HG03571 (cell line): Measurements from ENCODE around the gene PAK6.

ENCODE experiments used
- ATAC-seq: cut with Tn5 transposase; IDR thresholded peaks from one replicate; pipeline ENCODE4 v1.9.1; 2021; ENCODE audit not compliant: unreplicated experiment

Gene PAK6

GRCh38 chr15:40241269-40242212 is 2.7 kb downstream of the PAK6 start:
- no peak for ATAC-seq

DNA sequence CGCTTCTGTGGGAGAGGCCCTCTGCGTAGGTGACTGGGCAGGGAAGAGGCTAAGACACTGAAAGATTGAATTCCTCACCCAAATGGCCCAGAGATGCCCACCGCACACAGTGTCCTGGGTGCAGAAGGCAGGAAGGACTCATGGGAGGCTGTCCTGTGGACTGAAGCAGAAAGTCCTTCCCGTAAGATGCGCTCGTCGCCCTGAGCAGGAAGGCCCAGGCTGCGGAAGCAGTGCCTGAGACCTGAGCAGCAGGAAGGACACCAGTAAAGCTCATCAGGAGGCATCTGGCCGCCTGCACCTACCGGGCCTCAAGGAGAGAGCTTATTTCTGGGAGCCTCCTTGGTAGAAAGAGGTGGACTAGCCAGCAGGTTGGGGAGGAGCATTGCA is 3.3 kb downstream of the PAK6 start:
- no peak for ATAC-seq

- ATAC-seq: no peak
Measured at GRCh38 chr15:40242601-40243000, 3.7 kb downstream of the PAK6 start.

GRCh38 chr15:40243126-40243810 is 4.4 kb downstream of the PAK6 start:
- no peak for ATAC-seq

GRCh38 chr15:40244961-40245523 is 6.2 kb downstream of the PAK6 start:
- ATAC-seq: no peak

DNA sequence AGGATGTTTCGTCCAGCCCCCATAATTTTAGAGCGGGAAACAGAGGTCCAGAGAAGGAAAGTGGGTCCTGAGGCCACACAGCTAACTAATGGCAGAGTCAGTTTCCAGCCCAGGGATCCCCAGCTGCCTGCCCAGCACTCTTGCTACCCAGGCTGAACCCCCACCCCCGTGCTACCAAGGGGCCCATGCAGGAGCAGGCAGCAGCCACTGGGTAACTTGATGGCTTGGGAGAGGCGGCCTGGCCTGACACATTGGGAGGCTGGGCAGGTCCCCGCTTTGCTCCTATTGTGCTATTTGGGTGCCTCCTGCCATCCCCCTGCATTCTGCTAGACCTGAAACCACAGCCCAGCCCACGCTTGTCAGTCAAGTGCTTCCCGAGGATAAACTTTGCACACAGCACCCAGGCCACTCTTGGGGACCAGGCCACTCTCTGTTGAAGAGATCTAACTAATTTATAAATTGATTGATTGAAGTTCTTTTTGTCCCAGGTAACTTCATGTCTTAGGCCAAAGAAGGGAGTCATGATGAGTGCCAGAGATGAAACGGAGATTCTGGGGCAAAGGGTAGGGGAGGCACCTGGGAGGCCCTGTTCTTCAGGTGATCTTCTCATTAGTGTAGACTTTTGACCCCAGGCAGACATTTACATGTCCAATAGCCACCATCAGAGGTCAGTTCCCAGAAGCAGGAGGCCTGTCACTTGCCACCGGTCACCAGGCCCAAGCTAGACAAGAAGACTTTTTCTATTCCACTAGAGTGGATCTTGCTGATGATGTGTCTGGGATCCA is 7.0 kb downstream of the PAK6 start:
- no peak for ATAC-seq

DNA sequence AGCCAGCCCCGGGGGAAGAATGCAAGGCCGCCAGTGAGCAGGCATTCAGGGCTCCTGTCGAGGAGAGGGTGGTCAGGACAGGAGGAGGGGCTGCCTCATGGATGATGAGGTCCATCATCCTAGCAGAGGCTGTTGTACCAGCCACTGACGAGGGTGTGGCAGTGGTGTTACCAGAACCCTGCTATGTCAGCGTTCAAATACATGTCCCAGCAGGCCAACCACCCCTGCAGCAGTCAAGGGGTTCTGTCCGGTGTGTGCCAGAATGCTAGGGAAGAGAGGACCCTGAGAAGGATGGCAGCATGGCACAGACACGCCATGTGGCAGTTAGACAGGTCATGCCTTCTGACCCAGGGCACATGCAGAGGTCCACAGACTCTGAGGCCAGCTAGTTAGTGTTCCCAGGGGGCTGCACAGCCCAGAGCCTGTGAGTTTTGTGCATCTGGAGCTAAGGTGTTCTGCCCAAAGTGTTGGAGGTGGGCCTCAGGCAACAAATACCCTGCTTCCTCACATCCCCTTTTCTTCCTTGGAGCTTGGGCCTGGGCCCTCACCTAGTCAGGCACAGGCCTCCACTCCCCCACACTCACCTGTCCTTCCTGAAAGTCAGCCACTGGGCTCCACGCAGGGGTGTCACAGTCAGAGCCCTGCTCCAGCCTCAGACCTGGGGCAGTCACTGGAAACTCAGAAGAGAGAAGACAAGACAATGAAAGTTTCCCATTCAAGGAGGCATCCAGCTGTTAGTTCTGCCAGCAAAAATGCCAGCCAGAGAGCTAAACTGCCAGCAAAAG is 7.8 kb downstream of the PAK6 start:
- ATAC-seq: no peak

DNA sequence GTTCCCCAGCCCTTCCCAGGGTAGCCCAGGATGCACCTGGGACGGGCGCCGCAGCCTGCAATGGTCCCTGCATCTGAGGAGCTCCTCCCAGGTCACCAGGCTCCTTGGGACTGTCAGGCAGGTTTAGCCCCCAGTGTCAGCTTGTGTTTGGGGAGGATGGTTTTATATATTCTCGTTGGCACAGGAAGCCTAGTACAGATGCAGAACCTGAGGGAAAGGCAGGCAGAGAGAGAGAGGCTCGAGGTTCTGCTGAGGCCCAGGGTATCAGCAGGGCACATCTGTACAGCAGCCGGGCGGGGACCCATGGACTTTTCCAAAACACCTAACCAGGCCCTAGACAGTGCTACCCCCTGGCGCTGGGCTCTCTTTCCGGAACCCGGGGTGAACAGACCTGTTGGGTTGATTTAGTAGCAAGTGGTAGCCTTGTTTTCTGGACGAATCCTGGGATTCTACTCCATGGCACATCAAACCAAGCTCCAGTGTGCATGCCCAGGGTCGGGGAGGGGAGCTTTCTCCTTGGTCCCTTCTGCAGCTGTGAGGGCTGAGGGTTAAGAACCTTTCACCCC is 8.6 kb downstream of the PAK6 start:
- no peak for ATAC-seq

DNA sequence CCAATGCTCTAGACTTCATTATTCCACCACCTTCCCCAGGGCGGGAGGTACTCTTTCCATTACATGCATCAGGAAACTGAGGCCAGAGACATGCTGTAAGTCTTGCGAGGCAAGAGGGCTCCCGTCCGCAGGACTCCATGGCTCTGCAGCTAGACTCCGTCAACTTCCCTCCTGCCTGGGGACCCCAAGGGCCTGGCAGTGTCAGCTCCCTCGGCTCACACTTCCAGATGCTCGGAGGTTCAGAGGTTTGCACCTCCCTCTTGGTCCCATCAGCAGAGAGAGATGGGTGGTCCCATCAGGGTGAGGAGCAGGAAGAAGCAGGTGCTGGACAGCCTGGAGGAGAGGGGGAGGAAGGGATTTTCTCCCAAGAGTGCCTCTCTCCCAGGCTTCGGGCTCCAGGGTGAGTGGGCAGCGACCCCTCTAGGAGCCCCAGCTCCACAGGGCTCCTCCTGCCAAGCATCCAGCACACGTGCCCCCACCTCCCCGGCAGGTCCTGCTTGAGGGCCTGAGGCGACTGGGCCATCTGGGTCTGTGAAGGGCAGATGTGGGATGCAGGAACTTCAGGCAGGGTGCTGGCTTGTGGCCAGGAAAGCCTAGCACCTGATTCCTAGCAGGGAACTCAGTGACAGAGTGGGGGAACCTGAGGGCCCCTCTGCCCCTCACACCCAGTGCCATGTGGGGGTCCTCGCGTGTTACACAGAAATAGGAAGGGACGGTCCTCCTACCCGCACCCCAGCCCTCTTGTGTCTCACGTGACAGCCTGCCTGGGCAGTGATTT is 9.3 kb downstream of the PAK6 start:
- no peak for ATAC-seq

DNA sequence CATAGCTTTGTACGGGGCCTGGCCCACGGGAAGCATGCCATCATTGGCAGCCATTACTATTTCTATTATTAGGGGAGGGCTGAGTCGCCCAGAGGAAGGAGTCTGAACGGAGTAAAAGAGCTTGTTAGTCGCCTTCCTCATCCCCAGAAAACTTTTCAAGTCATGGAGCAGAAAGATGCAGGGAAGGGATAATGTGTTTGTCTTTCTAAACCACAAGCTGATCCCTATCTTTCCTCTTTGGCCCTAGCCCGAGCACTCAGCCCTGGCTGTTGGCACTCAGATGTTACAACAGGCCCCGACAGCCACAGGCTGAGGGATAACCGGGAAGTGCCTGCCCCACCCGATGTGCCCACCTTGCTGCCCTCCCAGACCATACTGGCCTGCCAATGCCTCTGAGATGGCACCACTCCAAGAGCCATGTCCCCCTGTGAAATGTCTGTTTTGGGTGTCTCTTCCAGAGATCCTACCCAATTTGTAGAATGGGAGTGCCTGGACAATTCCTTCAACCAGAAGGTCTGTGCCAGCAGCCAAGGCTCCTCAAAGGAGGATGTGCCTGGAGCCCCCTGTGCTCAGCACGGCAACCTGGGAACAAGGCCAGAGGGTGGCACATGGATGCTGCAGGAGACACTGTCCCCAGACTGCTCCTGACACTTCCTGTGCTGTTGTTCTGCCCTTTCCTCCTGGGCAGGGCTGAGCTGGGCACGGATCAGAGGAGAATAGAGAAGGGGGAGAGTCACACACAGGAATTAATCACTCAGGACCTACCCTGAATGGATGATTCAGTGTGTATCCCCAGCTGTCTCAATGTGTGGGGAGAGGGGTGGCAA is 10.8 kb downstream of the PAK6 start:
- no peak for ATAC-seq

- no peak for ATAC-seq
Measured at GRCh38 chr15:40250304-40250656, 11.4 kb downstream of the PAK6 start.

DNA sequence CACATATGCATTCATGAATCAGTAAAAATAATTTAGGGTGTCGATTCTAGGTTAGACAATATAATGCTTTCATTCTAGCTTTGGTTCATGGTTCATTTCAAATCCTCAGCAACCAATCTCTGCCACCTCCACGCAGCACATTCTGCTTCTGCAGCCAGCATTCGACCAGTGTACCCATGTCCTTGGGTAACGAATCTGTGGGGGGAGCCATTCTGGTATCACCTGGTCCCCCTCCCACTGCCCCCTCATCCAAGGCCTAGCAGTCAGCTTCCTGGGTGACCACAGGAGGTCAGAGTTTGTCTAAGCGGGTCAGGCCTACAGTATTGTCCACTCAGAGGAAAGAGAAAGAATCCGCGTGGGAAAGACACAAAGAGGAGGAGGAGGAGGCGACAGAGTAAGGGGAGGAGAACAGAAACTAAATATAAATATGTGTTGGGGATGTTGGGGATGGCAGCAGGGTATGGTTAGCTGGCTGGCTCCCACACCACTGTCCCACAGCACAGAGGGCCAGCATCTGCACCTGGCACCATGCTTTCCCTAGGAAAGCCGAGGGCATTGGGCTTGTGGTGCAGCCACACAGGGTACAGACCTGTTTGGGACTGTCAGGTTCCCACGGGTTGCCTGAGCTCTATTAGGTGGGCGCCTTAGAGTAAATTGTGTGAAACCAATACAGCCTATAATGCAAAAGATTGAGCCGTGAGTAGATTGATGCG is 12.1 kb downstream of the PAK6 start:
- no peak for ATAC-seq

DNA sequence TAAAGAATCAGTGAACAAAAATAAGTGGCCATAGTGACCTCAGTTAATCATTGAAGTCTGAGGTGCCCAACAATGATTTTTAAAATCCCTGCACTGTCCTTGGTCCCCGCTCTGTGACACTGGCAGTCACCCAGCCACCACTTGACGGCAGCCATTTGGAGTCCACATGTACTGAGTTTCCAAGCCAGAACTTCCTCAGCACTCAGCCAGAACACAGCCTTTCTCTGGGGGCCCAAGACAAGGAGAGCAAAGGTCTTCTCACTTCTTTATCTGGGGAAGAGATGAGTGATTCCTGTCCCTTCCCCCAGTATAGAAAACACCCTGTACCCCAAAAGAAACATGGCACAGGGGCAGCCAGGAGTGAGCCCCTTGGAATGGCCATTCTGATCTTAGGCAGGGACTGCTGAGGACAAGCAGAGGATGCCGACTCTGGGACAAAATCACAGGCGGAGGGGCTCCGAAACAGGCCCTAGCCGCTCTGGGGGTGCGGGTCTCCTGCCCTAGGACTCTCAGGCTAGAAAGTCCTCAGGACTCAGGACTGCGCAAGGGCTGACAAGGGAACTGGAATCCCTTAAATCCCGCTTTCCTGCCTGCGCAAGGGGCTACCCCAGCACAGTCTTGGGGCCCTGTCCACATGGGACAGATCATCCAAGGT is 12.8 kb downstream of the PAK6 start:
- ATAC-seq: no peak

DNA sequence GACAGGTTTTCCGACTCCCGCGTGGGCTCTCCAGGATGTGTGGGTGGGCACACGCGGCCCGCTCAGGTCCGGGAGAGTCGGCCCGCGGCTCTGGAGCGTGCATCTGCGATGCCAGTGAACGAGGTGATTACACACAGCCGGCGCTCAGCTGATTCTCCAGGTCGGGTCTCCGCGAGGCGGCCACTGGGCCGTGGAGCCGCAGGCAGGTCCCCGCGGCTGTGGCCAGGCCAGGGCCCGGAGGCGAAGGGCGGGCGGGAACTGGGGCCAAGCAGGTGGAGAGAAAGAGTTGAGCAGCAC is 13.2 kb downstream of the PAK6 start:
- no peak for ATAC-seq

- no peak for ATAC-seq
Measured at GRCh38 chr15:40252438-40253166, 13.7 kb downstream of the PAK6 start.

GRCh38 chr15:40253167-40253790 is 14.4 kb downstream of the PAK6 start:
- ATAC-seq: no peak

GRCh38 chr15:40254452-40254851 is 15.6 kb downstream of the PAK6 start:
- ATAC-seq: no peak
